MM.1S (cell line): ENCODE measurements around the gene PTCHD4.

Experiments used
- DNase-seq: peaks from one replicate; pipeline ENCODE4 v3.0.0-alpha.2; 2015
- H2AFZ ChIP-seq: fragments of 300-600 bp; sonication (generic); 2 replicates; pipeline ENCODE4 v1.6.0; 2016; ENCODE audit warnings: antibody characterized with exemption, low read length
- H3F3A ChIP-seq: fragments of 300-600 bp; sonication (generic); 2 replicates; pipeline ENCODE4 v1.6.1; 2016; ENCODE audit warnings: mild to moderate bottlenecking, antibody characterized with exemption, low read length, moderate library complexity, mixed read lengths; ENCODE audit not compliant: insufficient read depth
- H3K27ac ChIP-seq: fragments of 300-600 bp; sonication (generic); 2 replicates; pipeline ENCODE4 v1.5.1; 2016; ENCODE audit warnings: mild to moderate bottlenecking, low read length
- H3K27me3 ChIP-seq: fragments of 300-600 bp; sonication (generic); replicated peaks from 2 replicates; pipeline ENCODE4 v1.6.0; 2016; ENCODE audit warnings: low read length; ENCODE audit not compliant: insufficient read depth
- H3K36me3 ChIP-seq: fragments of 300-600 bp; sonication (generic); replicated peaks from 2 replicates; pipeline ENCODE4 v1.6.1; 2016; ENCODE audit warnings: mild to moderate bottlenecking, low read length, mixed read lengths; ENCODE audit not compliant: insufficient read depth
- H3K4me1 ChIP-seq: fragments of 300-600 bp; sonication (generic); 2 replicates; pipeline ENCODE4 v1.6.1; 2016; ENCODE audit warnings: low read length, mixed read lengths
- H3K4me2 ChIP-seq: fragments of 300-600 bp; sonication (generic); 2 replicates; pipeline ENCODE4 v1.6.0; 2016; ENCODE audit warnings: low read depth, low read length
- H3K4me3 ChIP-seq: fragments of 300-600 bp; sonication (generic); 2 replicates; pipeline ENCODE4 v1.5.1; 2016; ENCODE audit warnings: low read length, mixed read lengths
- H3K79me2 ChIP-seq: fragments of 300-600 bp; sonication (generic); 2 replicates; pipeline ENCODE4 v1.6.1; 2016; ENCODE audit warnings: mixed run types, low read length, mixed read lengths
- H3K9ac ChIP-seq: fragments of 300-600 bp; sonication (generic); 2 replicates; pipeline ENCODE4 v1.6.1; 2016; ENCODE audit warnings: low read length, mixed read lengths
- H3K9me2 ChIP-seq: fragments of 300-600 bp; sonication (generic); replicated peaks from 2 replicates; pipeline ENCODE4 v1.6.1; 2016; ENCODE audit warnings: mild to moderate bottlenecking, low read length, mixed read lengths; ENCODE audit not compliant: insufficient read depth
- H3K9me3 ChIP-seq: fragments of 300-600 bp; sonication (generic); replicated peaks from 2 replicates; pipeline ENCODE4 v1.6.1; 2016; ENCODE audit warnings: mild to moderate bottlenecking, low read length, mixed read lengths; ENCODE audit not compliant: insufficient read depth
- H4K20me1 ChIP-seq: fragments of 300-600 bp; sonication (generic); 2 replicates; pipeline ENCODE4 v1.6.1; 2016; ENCODE audit warnings: mild to moderate bottlenecking, low read length, moderate library complexity, mixed read lengths; ENCODE audit not compliant: insufficient read depth
- CTCF ChIP-seq: fragments of 300-600 bp; sonication (generic); IDR thresholded peaks from 2 replicates; pipeline ENCODE4 v1.5.1; 2016; ENCODE audit warnings: antibody characterized with exemption, low read length, mixed read lengths
- EZH2 ChIP-seq: fragments of 300-600 bp; sonication (generic); optimal IDR thresholded peaks from 2 replicates; pipeline ENCODE3; 2017; ENCODE audit warnings: low read depth, mild to moderate bottlenecking, antibody characterized with exemption, low read length, mixed read lengths
- EZH2phosphoT487 ChIP-seq: fragments of 300-600 bp; sonication (generic); IDR thresholded peaks from 2 replicates; pipeline ENCODE4 v1.6.1; 2018; ENCODE audit warnings: antibody characterized with exemption, low read length

The PTCHD4 gene

GRCh38 chr6:48067148-48067712, 43.8 kb downstream of the PTCHD4 start:
- H3K9me3 ChIP-seq = no peaks in the 10 kb centered on the region
- no peaks in the 10 kb centered on the region for H3K79me2 ChIP-seq
- H3F3A ChIP-seq = no peaks in the 10 kb centered on the region
- no peaks in the 10 kb centered on the region for H3K9me2 ChIP-seq
- H2AFZ ChIP-seq = no peak overlapping the region
- no peaks in the 10 kb centered on the region for H3K36me3 ChIP-seq
- H4K20me1 ChIP-seq = no peaks in the 10 kb centered on the region
- no peak overlapping the region for H3K27ac ChIP-seq
- no peak for DNase-seq
- no peaks in the 10 kb centered on the region for H3K4me1 ChIP-seq
- H3K4me3 ChIP-seq = no peak overlapping the region
- no peak overlapping the region for H3K4me2 ChIP-seq
- no peak for TF ChIP-seq EZH2
- TF ChIP-seq CTCF = no peak
- TF ChIP-seq EZH2phosphoT487 = no peak
- H3K27me3 ChIP-seq = no peaks in the 10 kb centered on the region
- H3K9ac ChIP-seq = no peak overlapping the region

GRCh38 chr6:48061265-48061990, 49.6 kb downstream of the PTCHD4 start:
- Histone ChIP-seq H3F3A (no peaks in the 10 kb centered on the region), H3K36me3 (no peaks in the 10 kb centered on the region), H3K9me3 (no peaks in the 10 kb centered on the region), H3K27ac (no peak overlapping the region), H3K4me2 (no peak overlapping the region), H2AFZ (no peak overlapping the region), H3K27me3 (no peaks in the 10 kb centered on the region), H3K4me1 (no peaks in the 10 kb centered on the region), H4K20me1 (no peaks in the 10 kb centered on the region), H3K9ac (no peak overlapping the region), H3K9me2 (no peaks in the 10 kb centered on the region), H3K79me2 (no peaks in the 10 kb centered on the region), H3K4me3 (no peak overlapping the region)
- DNase-seq = no peak
- TF ChIP-seq CTCF = no peak
- no peak for TF ChIP-seq EZH2phosphoT487
- no peak for TF ChIP-seq EZH2
